Nephron (organoid): ENCODE data around the gene SLC29A3.

ENCODE experiments used
- H3K27ac Mint-ChIP-seq, 3 experiments: 2 replicates each; pipeline ENCODE4 v1.8.0; 2020; ENCODE audit warnings: mixed read lengths in 3 of 3, mild to moderate bottlenecking in 2 of 3, moderate library complexity in 1 of 3
- H3K27me3 Mint-ChIP-seq: 2 replicates; pipeline ENCODE4 v1.8.0; 2021; ENCODE audit warnings: low read depth, mild to moderate bottlenecking, moderate library complexity, mixed read lengths
- H3K36me3 Mint-ChIP-seq: 2 replicates; pipeline ENCODE4 v1.8.0; 2020; ENCODE audit warnings: low read depth, mixed read lengths
- H3K4me1 Mint-ChIP-seq: 2 replicates; pipeline ENCODE4 v1.8.0; 2020; ENCODE audit warnings: mixed read lengths
- H3K4me3 Mint-ChIP-seq, 3 experiments: 2 replicates each; pipeline ENCODE4 v1.8.0; 2020; ENCODE audit warnings: mild to moderate bottlenecking in 3 of 3, mixed read lengths in 3 of 3, moderate library complexity in 2 of 3
- H3K9me3 Mint-ChIP-seq: 2 replicates; pipeline ENCODE4 v1.8.0; 2020; ENCODE audit warnings: mixed read lengths
- CTCF ChIP-seq, 3 experiments: fragments of 200-600 bp; sonication (generic); IDR thresholded peaks; one replicate each; pipeline ENCODE4 v1.5.0; 2021; ENCODE audit warnings: antibody characterized with exemption in 3 of 3; ENCODE audit not compliant: unreplicated experiment in 3 of 3

SLC29A3 gene

GRCh38 chr10:71396711-71397295 is 77.7 kb downstream of the SLC29A3 start, which contains the start of gene CDH23:
CDH23 (plus strand) TSS chr10:71396920; CDS start chr10:71439832, 42,912 bp downstream.
- Mint-ChIP-seq H3K27ac (no peak within 1 kb of the TSS), H3K4me3 (peak within 1 kb of the TSS; percentile 74 to 79 (median 75)), H3K36me3 (no peaks in the 10 kb centered on the region), H3K9me3 (no peaks in the 10 kb centered on the region), H3K4me1 (peaks cover 5% of the 10 kb centered on the region), H3K27me3 (peaks cover 76% of the 10 kb centered on the region)
- no peak for TF ChIP-seq CTCF (IDR thresholded peaks at IDR 0.05; ENCODE audit: unreplicated experiment in 3 of 3)

- no peak for TF ChIP-seq CTCF (IDR thresholded peaks at IDR 0.05; ENCODE audit: unreplicated experiment in 3 of 3)
- Mint-ChIP-seq H3K27me3 (peaks cover 77% of the 10 kb centered on the region), H3K27ac (no peak overlapping the region), H3K36me3 (no peaks in the 10 kb centered on the region), H3K9me3 (no peaks in the 10 kb centered on the region), H3K4me3 (peak overlapping the region; percentile 49 to 79 (median 75)), H3K4me1 (peaks cover 5% of the 10 kb centered on the region)
Measured at GRCh38 chr10:71397296-71398212, 78.5 kb downstream of the SLC29A3 start.

- H3K4me1 Mint-ChIP-seq, result peaks cover 5% of the 10 kb centered on the region
- no peak for TF ChIP-seq CTCF (IDR thresholded peaks at IDR 0.05; ENCODE audit: unreplicated experiment in 3 of 3)
- peak overlapping the region; percentile 10 to 69 (median 39) for H3K4me3 Mint-ChIP-seq
Measured at GRCh38 chr10:71398976-71399375, 79.9 kb downstream of the SLC29A3 start.

GRCh38 chr10:71399946-71400345 is 80.9 kb downstream of the SLC29A3 start:
- Mint-ChIP-seq H3K27me3 (peaks cover 67% of the 10 kb centered on the region), H3K9me3 (no peaks in the 10 kb centered on the region), H3K4me1 (peaks cover 5% of the 10 kb centered on the region), H3K36me3 (no peaks in the 10 kb centered on the region), H3K4me3 (no peak overlapping the region), H3K27ac (no peak overlapping the region)
- TF ChIP-seq CTCF (IDR thresholded peaks at IDR 0.05; ENCODE audit: unreplicated experiment in 3 of 3), result no peak

More at GRCh38 chr10:71398976-71399375, 79.9 kb downstream of the SLC29A3 start:
- Mint-ChIP-seq H3K9me3 (no peaks in the 10 kb centered on the region), H3K36me3 (no peaks in the 10 kb centered on the region), H3K27ac (no peak overlapping the region), H3K27me3 (peaks cover 69% of the 10 kb centered on the region)

- H3K27me3 Mint-ChIP-seq, result peaks cover 64% of the 10 kb centered on the region
- H3K36me3 Mint-ChIP-seq, result no peaks in the 10 kb centered on the region
- peaks cover 8% of the 10 kb centered on the region for H3K4me1 Mint-ChIP-seq
- no peaks in the 10 kb centered on the region for H3K9me3 Mint-ChIP-seq
- no peak for TF ChIP-seq CTCF (IDR thresholded peaks at IDR 0.05; ENCODE audit: unreplicated experiment in 3 of 3)
- H3K27ac Mint-ChIP-seq, result no peak overlapping the region
- H3K4me3 Mint-ChIP-seq, result no peak overlapping the region
Measured at GRCh38 chr10:71401056-71401455, 82.0 kb downstream of the SLC29A3 start.
